OCI-LY7 (cell line): ENCODE measurements around the gene NRG2. TPM values are rescaled to one million over a fixed set of nuclear protein-coding genes. Genes with fewer than 3 reads are reported as not detected.

Experiments used
- BruUV-seq: library from RNA; stranded (reverse); fragments of 400-500 nt; replicated peaks from 2 replicates; lab custom pipeline; 2021; lab: Mats Ljungman, UMichigan
- CTCF ChIA-PET: fragments of 300-600 bp; sonication (Branson Sonifier 250); formaldehyde crosslinking; loops from one replicate; lab custom pipeline; 2022; ENCODE audit warnings: antibody characterized with exemption; ENCODE audit not compliant: unreplicated experiment; lab: Charles Lee
- POLR2A ChIA-PET: fragments of 300-600 bp; sonication (Branson Sonifier 250); formaldehyde crosslinking; loops from one replicate; lab custom pipeline; 2022; ENCODE audit warnings: antibody characterized with exemption; lab: Charles Lee
- DNase-seq: peaks from one replicate; pipeline ENCODE4 v3.0.0-alpha.2; 2015; ENCODE audit warnings: low spot score
- H2AFZ ChIP-seq: fragments of 200-600 bp; sonication (generic), shearing (Covaris generic); 2 replicates; pipeline ENCODE4 v1.6.1; 2014; ENCODE audit warnings: mild to moderate bottlenecking, antibody characterized with exemption, low read length, moderate library complexity
- H3K27ac ChIP-seq: fragments of 200-600 bp; sonication (generic); 2 replicates; pipeline ENCODE4 v1.5.1; 2014; ENCODE audit warnings: mixed run types, low read depth, mild to moderate bottlenecking, moderate library complexity, low read length, inconsistent platforms; ENCODE audit not compliant: poor library complexity, severe bottlenecking
- H3K36me3 ChIP-seq: fragments of 200-600 bp; sonication (generic); 2 replicates; pipeline ENCODE4 v1.6.1; 2014; ENCODE audit warnings: mild to moderate bottlenecking, antibody characterized with exemption, low read length, moderate library complexity, mixed read lengths; ENCODE audit not compliant: insufficient read depth
- H3K4me1 ChIP-seq: fragments of 200-600 bp; sonication (generic); 2 replicates; pipeline ENCODE4 v1.5.1; 2014; ENCODE audit warnings: mild to moderate bottlenecking, low read length; ENCODE audit not compliant: insufficient read depth, poor library complexity, severe bottlenecking
- H3K4me2 ChIP-seq: fragments of 200-600 bp; sonication (generic); 2 replicates; pipeline ENCODE4 v1.6.1; 2014; ENCODE audit warnings: mild to moderate bottlenecking, low read length
- H3K4me3 ChIP-seq: fragments of 200-600 bp; sonication (generic); 2 replicates; pipeline ENCODE4 v1.5.1; 2014; ENCODE audit warnings: mild to moderate bottlenecking, low read depth, low read length; ENCODE audit not compliant: poor library complexity, severe bottlenecking
- H3K79me2 ChIP-seq: fragments of 200-600 bp; sonication (generic); 2 replicates; pipeline ENCODE4 v1.6.1; 2016; ENCODE audit warnings: low read depth, mild to moderate bottlenecking, low read length, moderate library complexity, mixed read lengths; ENCODE audit not compliant: insufficient read depth
- H3K9me2 ChIP-seq: fragments of 200-600 bp; sonication (generic); 2 replicates; pipeline ENCODE4 v1.6.1; 2016; ENCODE audit warnings: mild to moderate bottlenecking, low read length, mixed read lengths; ENCODE audit not compliant: insufficient read depth
- H3K9me3 ChIP-seq: fragments of 200-600 bp; sonication (generic); 2 replicates; pipeline ENCODE4 v1.6.1; 2014; ENCODE audit warnings: mild to moderate bottlenecking, mixed run types, low read length, mixed read lengths
- H4K20me1 ChIP-seq: fragments of 200-600 bp; sonication (generic); 2 replicates; pipeline ENCODE4 v1.6.1; 2014; ENCODE audit warnings: mild to moderate bottlenecking, antibody characterized with exemption, low read length, moderate library complexity, mixed read lengths; ENCODE audit not compliant: insufficient read depth
- EZH2phosphoT487 ChIP-seq: fragments of 200-600 bp; sonication (generic); IDR thresholded peaks from 2 replicates; pipeline ENCODE4 v1.6.1; 2018; ENCODE audit warnings: low read depth, borderline replicate concordance, mild to moderate bottlenecking, mixed run types, antibody characterized with exemption, low read length, moderate library complexity, mixed read lengths
- intact Hi-C: fragments of 100-400 bp; cut with micrococcal nuclease; formaldehyde crosslinking; loops from one replicate; pipeline ENCODE4 v1.10.0; 2022; ENCODE audit not compliant: unreplicated experiment
- total RNA-seq, 2 experiments: library from RNA; depleted of rRNA in 1 of 2; stranded (reverse); fragments of >200 nt in 1 of 2; shearing (Covaris generic) in 1 of 2; gene quantifications; 2 replicates each; pipeline ENCODE4 v1.2.3, GENCODE V29; 2014 to 2022
- TF ChIP-seq, protein P1 (sequence below): fragments of 200-600 bp; sonication (generic); conservative IDR thresholded peaks from 2 replicates; pipeline ENCODE4 v1.5.1; 2014; ENCODE audit warnings: mild to moderate bottlenecking, antibody characterized with exemption, low read length, moderate library complexity, mixed read lengths

NRG2 gene
- total RNA-seq, 2 experiments from 2014 or later, result 1.7 TPM; not detected in 1

DNA sequence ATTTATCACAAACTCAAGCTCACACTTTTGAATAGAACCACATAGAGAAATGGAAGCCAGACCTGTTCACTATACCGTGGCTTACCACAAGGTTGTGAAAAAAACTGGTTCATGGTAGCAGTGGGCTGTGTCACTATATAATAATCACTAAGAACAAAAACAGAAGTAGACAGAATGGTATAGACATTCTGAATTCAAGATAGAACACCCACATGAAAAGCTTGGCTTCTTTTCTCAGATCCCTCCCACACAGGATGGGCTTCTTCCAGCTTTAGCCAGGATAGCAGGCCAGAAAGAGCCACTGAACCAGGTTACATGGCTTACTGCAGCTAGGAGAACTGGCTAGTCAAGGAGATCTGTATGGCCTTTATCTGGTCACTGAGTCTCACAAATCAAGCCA lies 6.1 kb upstream of the NRG2 start:
- intact Hi-C loops, result no loop called here
- TF ChIP-seq, protein P1, sequence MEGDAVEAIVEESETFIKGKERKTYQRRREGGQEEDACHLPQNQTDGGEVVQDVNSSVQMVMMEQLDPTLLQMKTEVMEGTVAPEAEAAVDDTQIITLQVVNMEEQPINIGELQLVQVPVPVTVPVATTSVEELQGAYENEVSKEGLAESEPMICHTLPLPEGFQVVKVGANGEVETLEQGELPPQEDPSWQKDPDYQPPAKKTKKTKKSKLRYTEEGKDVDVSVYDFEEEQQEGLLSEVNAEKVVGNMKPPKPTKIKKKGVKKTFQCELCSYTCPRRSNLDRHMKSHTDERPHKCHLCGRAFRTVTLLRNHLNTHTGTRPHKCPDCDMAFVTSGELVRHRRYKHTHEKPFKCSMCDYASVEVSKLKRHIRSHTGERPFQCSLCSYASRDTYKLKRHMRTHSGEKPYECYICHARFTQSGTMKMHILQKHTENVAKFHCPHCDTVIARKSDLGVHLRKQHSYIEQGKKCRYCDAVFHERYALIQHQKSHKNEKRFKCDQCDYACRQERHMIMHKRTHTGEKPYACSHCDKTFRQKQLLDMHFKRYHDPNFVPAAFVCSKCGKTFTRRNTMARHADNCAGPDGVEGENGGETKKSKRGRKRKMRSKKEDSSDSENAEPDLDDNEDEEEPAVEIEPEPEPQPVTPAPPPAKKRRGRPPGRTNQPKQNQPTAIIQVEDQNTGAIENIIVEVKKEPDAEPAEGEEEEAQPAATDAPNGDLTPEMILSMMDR, result no peak
- TF ChIP-seq EZH2phosphoT487, result no peak
- Histone ChIP-seq H3K36me3 (no peaks in the 10 kb centered on the region), H3K79me2 (no peaks in the 10 kb centered on the region), H3K9me2 (no peaks in the 10 kb centered on the region), H3K4me2 (no peak overlapping the region), H3K27ac (no peak overlapping the region), H4K20me1 (no peaks in the 10 kb centered on the region), H3K9me3 (no peaks in the 10 kb centered on the region), H3K4me3 (no peak overlapping the region), H2AFZ (no peak overlapping the region), H3K4me1 (no peaks in the 10 kb centered on the region)
- DNase-seq, result no peak
- BruUV-seq, result no TSS peak
- ChIA-PET CTCF (no interaction called here), POLR2A (no interaction called here)

DNA sequence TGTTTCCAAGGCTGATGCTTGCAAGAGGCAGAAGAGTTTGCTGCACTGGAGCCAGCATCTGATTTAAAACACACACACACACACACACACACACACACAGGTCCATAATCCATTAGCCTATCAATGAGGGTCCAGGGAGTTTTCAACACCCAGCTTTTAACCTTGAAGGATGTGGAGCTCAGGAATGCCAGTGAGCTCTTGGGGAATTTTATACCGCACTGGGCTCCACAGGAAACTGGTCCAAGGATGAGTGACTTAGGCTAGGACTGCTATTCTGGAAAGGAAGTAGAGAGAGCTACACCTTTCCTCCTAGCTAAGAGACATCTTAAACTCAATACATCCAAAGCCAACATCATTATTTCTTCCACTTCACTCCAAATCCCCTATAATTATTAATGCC lies 942 bp upstream of the NRG2 start:
- H3K27ac ChIP-seq, result no peak overlapping the region
- no peaks in the 10 kb centered on the region for H4K20me1 ChIP-seq
- no peak overlapping the region; the same call in 1 of the 2 replicates for H2AFZ ChIP-seq
- no TSS peak for BruUV-seq
- H3K4me1 ChIP-seq, result peaks cover 9% of the 10 kb centered on the region
- ChIA-PET CTCF (interaction anchor here (0.6 kb wide), 1 partner anchor 15 kb away, joined by 3 read pairs; no protein-coding TSS in a partner anchor), POLR2A (interaction anchor here (0.6 to 1.4 kb wide), 4 partner anchors 9 to 856 kb away, joined by 3 to 15 read pairs (median 4); no protein-coding TSS in a partner anchor)
- H3K36me3 ChIP-seq, result no peaks in the 10 kb centered on the region
- no peak for TF ChIP-seq EZH2phosphoT487
- TF ChIP-seq, protein P1, result no peak
- no peak for DNase-seq
- no peak overlapping the region for H3K4me3 ChIP-seq
- H3K9me3 ChIP-seq, result no peaks in the 10 kb centered on the region
- intact Hi-C loops, result no loop called here
- H3K4me2 ChIP-seq, result peak overlapping the region; percentile 69
- no peaks in the 10 kb centered on the region for H3K9me2 ChIP-seq
- H3K79me2 ChIP-seq, result no peaks in the 10 kb centered on the region

DNA sequence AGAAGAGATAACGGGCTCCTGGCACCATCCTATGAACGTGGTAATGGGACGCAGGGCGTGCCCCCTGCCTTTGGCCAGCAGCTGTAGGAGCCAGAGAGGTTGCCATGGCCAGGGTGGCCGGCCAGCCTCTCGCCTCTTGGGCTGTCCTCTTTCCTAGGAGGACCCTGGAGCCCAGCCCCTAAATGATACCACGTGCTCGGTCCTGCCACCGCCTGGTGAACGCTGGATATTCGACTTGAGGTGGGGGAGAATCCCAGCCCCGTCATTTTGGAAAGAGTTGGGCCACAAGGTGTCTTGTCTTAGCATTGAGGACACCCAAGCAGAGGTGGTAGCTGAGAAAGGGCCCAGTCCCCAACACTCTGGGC lies 391 bp upstream of the NRG2 start:
- H3K4me2 ChIP-seq, result peak overlapping the region; percentile 69
- intact Hi-C loops, result no loop called here
- no peak overlapping the region for H3K27ac ChIP-seq
- CTCF ChIA-PET, result interaction anchor here (0.6 to 1.0 kb wide), 2 partner anchors 11 to 14 kb away, joined by 3 read pairs; no protein-coding TSS in a partner anchor
- BruUV-seq, result no TSS peak
- H3K4me1 ChIP-seq, result peaks cover 12% of the 10 kb centered on the region
- no peaks in the 10 kb centered on the region for H3K36me3 ChIP-seq
- no peak for DNase-seq
- no peaks in the 10 kb centered on the region for H4K20me1 ChIP-seq
- no peak for TF ChIP-seq EZH2phosphoT487
- TF ChIP-seq, protein P1, result peak; percentile 36; the same call in 1 of the 2 replicates
- peak overlapping the region; percentile 41; the same call in 1 of the 2 replicates for H2AFZ ChIP-seq
- no peaks in the 10 kb centered on the region for H3K9me3 ChIP-seq
- POLR2A ChIA-PET, result interaction anchor here (0.6 to 1.4 kb wide), 2 partner anchors 12 to 517 kb away, joined by 3 to 15 read pairs; no protein-coding TSS in a partner anchor
- peak overlapping the region; percentile 64 for H3K4me3 ChIP-seq
- no peaks in the 10 kb centered on the region for H3K9me2 ChIP-seq
- H3K79me2 ChIP-seq, result no peaks in the 10 kb centered on the region
